Neuronal stem cell (in vitro differentiated cells): Measurements from ENCODE around the gene BCAS3.

ENCODE experiments used
- DNase-seq: peaks from one replicate; pipeline ENCODE4 v3.0.0-alpha.2; 2013; ENCODE audit warnings: low spot score
- H2AFZ ChIP-seq: one replicate; pipeline ENCODE4 v1.6.1; 2013; ENCODE audit warnings: mild to moderate bottlenecking, low read length, inconsistent platforms
- H2AK5ac ChIP-seq: 2 replicates; pipeline ENCODE4 v1.6.1; 2013; ENCODE audit warnings: low read depth, mild to moderate bottlenecking, inconsistent platforms, low read length, moderate library complexity, mixed read lengths
- H2BK120ac ChIP-seq: 2 replicates; pipeline ENCODE4 v1.6.1; 2013; ENCODE audit warnings: low read depth, mild to moderate bottlenecking, inconsistent platforms, low read length, moderate library complexity, mixed read lengths
- H2BK12ac ChIP-seq: one replicate; pipeline ENCODE4 v1.6.1; 2013; ENCODE audit warnings: low read length, inconsistent platforms
- H2BK15ac ChIP-seq: 2 replicates; pipeline ENCODE4 v1.6.1; 2013; ENCODE audit warnings: mild to moderate bottlenecking, low read length, inconsistent platforms, mixed read lengths
- H2BK5ac ChIP-seq: one replicate; pipeline ENCODE4 v1.6.1; 2013; ENCODE audit warnings: inconsistent platforms, mild to moderate bottlenecking, low read length, moderate library complexity
- H3K14ac ChIP-seq: one replicate; pipeline ENCODE4 v1.6.1; 2013; ENCODE audit warnings: low read length, inconsistent platforms
- H3K18ac ChIP-seq: 2 replicates; pipeline ENCODE4 v1.6.1; 2013; ENCODE audit warnings: low read length, inconsistent platforms
- H3K23ac ChIP-seq: 2 replicates; pipeline ENCODE4 v1.6.1; 2013; ENCODE audit warnings: low read depth, mild to moderate bottlenecking, mixed read lengths, low read length, inconsistent platforms; ENCODE audit not compliant: poor library complexity
- H3K27ac ChIP-seq: replicated peaks from 3 replicates; pipeline ENCODE4 v1.5.1; 2013; ENCODE audit warnings: low read length, inconsistent platforms
- H3K27me3 ChIP-seq, 3 experiments: 2 replicates each; pipeline ENCODE4 v1.6.1; 2013; ENCODE audit warnings: low read length in 3 of 3, mild to moderate bottlenecking in 2 of 3, inconsistent platforms in 1 of 3, low read depth in 1 of 3, mixed read lengths in 1 of 3, moderate library complexity in 1 of 3; ENCODE audit not compliant: control insufficient read depth in 3 of 3, insufficient read depth in 3 of 3
- H3K36me3 ChIP-seq, 2 donors: replicated peaks in 1 of 2; 2 replicates each; pipeline ENCODE4 v1.6.1; 2013; ENCODE audit warnings: low read length in 2 of 2; ENCODE audit not compliant: control insufficient read depth in 2 of 2, insufficient read depth in 2 of 2
- H3K4ac ChIP-seq: 2 replicates; pipeline ENCODE4 v1.6.1; 2013; ENCODE audit warnings: inconsistent platforms, mild to moderate bottlenecking, low read length, moderate library complexity
- H3K4me1 ChIP-seq, 2 donors: 1 replicate in 1 of 2; 2 replicates in 1 of 2; pipeline ENCODE4 v1.6.1; 2013; ENCODE audit warnings: low read length in 2 of 2, low read depth in 1 of 2; ENCODE audit not compliant: control insufficient read depth in 2 of 2, insufficient read depth in 1 of 2
- H3K4me2 ChIP-seq: one replicate; pipeline ENCODE4 v1.6.1; 2013; ENCODE audit warnings: mild to moderate bottlenecking, low read length, inconsistent platforms; ENCODE audit not compliant: insufficient read depth, poor library complexity, severe bottlenecking
- H3K4me3 ChIP-seq, 2 donors: 2 replicates each; pipeline ENCODE4 v1.5.1; 2013; ENCODE audit warnings: low read length in 2 of 2, mild to moderate bottlenecking in 2 of 2, inconsistent platforms in 1 of 2, moderate library complexity in 1 of 2
- H3K79me1 ChIP-seq: one replicate; pipeline ENCODE4 v1.6.1; 2013; ENCODE audit warnings: low read depth, mild to moderate bottlenecking, inconsistent platforms, low read length, moderate library complexity
- H3K9ac ChIP-seq: one replicate; pipeline ENCODE4 v1.6.1; 2013; ENCODE audit warnings: mild to moderate bottlenecking, low read depth, low read length, inconsistent platforms; ENCODE audit not compliant: poor library complexity
- H3K9me3 ChIP-seq, 2 donors: replicated peaks in 1 of 2; 2 replicates each; pipeline versions ENCODE3 to v1.6.1; 2013; ENCODE audit warnings: low read length in 2 of 2, mild to moderate bottlenecking in 2 of 2, inconsistent platforms in 1 of 2, low read depth in 1 of 2, mixed read lengths in 1 of 2, moderate library complexity in 1 of 2; ENCODE audit not compliant: control insufficient read depth in 2 of 2, insufficient read depth in 1 of 2
- H4K8ac ChIP-seq: one replicate; pipeline ENCODE4 v1.6.1; 2013; ENCODE audit warnings: low read depth, mild to moderate bottlenecking, inconsistent platforms, low read length, moderate library complexity
- H4K91ac ChIP-seq: one replicate; pipeline ENCODE4 v1.6.1; 2013; ENCODE audit warnings: low read length, low read depth, mild to moderate bottlenecking, inconsistent platforms; ENCODE audit not compliant: poor library complexity
- WGBS, 2 donors: extraction: QIAGEN DNeasy Blood & Tissue Kit; methylation state at CpG; one replicate each; pipeline ENCODE4 v1.1.7; 2013; ENCODE audit warnings: missing lambda C conversion rate in 2 of 2, mixed read lengths in 1 of 2; ENCODE audit not compliant: insufficient read length in 2 of 2, insufficient replicate concordance in 1 of 2; ENCODE audit errors: extremely low coverage in 2 of 2; 5-methylcytosine and 5-hydroxymethylcytosine counted together

Gene BCAS3

GRCh38 chr17:61214753-61215152 lies 537.1 kb downstream of the BCAS3 start:
- no peaks in the 10 kb centered on the region for H3K79me1 ChIP-seq
- no peak overlapping the region for H3K18ac ChIP-seq
- no peak overlapping the region for H3K4me3 ChIP-seq
- no peak overlapping the region for H2BK15ac ChIP-seq
- H3K9me3 ChIP-seq = peaks cover 0 to 2% of the 10 kb centered on the region in 2 donors
- H3K23ac ChIP-seq = no peak overlapping the region
- H3K4me1 ChIP-seq = peaks cover 11 to 19% of the 10 kb centered on the region in 2 donors
- H2BK12ac ChIP-seq = no peak overlapping the region
- H3K4ac ChIP-seq = no peak overlapping the region
- H2BK5ac ChIP-seq = no peak overlapping the region
- no peak overlapping the region for H4K91ac ChIP-seq
- no peak for DNase-seq
- H4K8ac ChIP-seq = no peak overlapping the region
- no peak overlapping the region for H2AK5ac ChIP-seq
- no peaks in the 10 kb centered on the region for H3K36me3 ChIP-seq
- no peak overlapping the region for H3K27ac ChIP-seq
- H3K27me3 ChIP-seq = no peaks in the 10 kb centered on the region
- H2BK120ac ChIP-seq = no peak overlapping the region
- no peak overlapping the region for H2AFZ ChIP-seq
- no peak overlapping the region for H3K9ac ChIP-seq
- H3K4me2 ChIP-seq = no peak overlapping the region
- no peak overlapping the region for H3K14ac ChIP-seq

DNA sequence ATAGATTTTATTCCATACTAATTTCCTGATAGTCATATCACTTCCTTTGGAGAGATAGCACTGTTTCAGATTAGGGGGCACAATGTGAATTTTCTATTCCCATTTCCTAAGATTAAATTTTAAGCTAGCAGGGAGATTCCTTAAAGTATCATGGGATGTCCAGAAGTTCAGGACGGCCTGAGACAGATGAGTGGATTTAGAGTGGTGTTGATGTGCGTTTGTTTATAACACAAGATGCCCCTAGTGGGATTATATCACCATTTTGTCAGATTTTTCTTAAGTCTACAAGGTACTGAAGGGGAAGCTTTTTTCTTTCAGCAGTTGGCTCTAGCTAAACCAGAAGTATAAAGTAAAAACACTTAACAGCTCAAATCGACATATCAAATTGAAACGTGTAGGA lies 538.4 kb downstream of the BCAS3 start:
- WGBS, 2 donors = no CpG with 5 or more reads among the region's 4 CpGs

GRCh38 chr17:61217878-61218437 lies 540.3 kb downstream of the BCAS3 start:
- H2BK15ac ChIP-seq = no peak overlapping the region
- no peak overlapping the region for H3K4me2 ChIP-seq
- H3K4me1 ChIP-seq = peaks cover 0 to 2% of the 10 kb centered on the region in 2 donors
- no peaks in the 10 kb centered on the region for H3K9me3 ChIP-seq
- H3K23ac ChIP-seq = no peak overlapping the region
- no peak for DNase-seq
- no peak overlapping the region for H4K91ac ChIP-seq
- H3K27ac ChIP-seq = no peak overlapping the region
- no peak overlapping the region for H2BK12ac ChIP-seq
- H3K79me1 ChIP-seq = no peaks in the 10 kb centered on the region
- H3K27me3 ChIP-seq = no peaks in the 10 kb centered on the region
- no peak overlapping the region for H3K14ac ChIP-seq
- H3K18ac ChIP-seq = no peak overlapping the region
- no peak overlapping the region for H2AFZ ChIP-seq
- no peak overlapping the region for H3K9ac ChIP-seq
- WGBS, 2 donors = no CpG with 5 or more reads among the region's 4 CpGs
- H3K4ac ChIP-seq = no peak overlapping the region
- no peak overlapping the region for H4K8ac ChIP-seq
- H2AK5ac ChIP-seq = no peak overlapping the region
- H2BK5ac ChIP-seq = no peak overlapping the region
- no peaks in the 10 kb centered on the region for H3K36me3 ChIP-seq
- H2BK120ac ChIP-seq = no peak overlapping the region
- no peak overlapping the region for H3K4me3 ChIP-seq

More for the DNA sequence above, 538.4 kb downstream of the BCAS3 start:
- no peak overlapping the region for H2BK5ac ChIP-seq
- no peak for DNase-seq
- no peak overlapping the region for H2BK12ac ChIP-seq
- no peak overlapping the region for H3K18ac ChIP-seq
- no peaks in the 10 kb centered on the region for H3K36me3 ChIP-seq
- H3K4ac ChIP-seq = no peak overlapping the region
- H3K9me3 ChIP-seq = peaks cover 0 to 2% of the 10 kb centered on the region in 2 donors
- H3K27ac ChIP-seq = no peak overlapping the region
- no peak overlapping the region for H3K14ac ChIP-seq
- H2AK5ac ChIP-seq = no peak overlapping the region
- H4K8ac ChIP-seq = no peak overlapping the region
- H3K9ac ChIP-seq = no peak overlapping the region
- no peaks in the 10 kb centered on the region for H3K27me3 ChIP-seq
- no peak overlapping the region for H2AFZ ChIP-seq
- H3K4me2 ChIP-seq = no peak overlapping the region
- no peak overlapping the region for H3K23ac ChIP-seq
- no peak overlapping the region for H4K91ac ChIP-seq
- H2BK120ac ChIP-seq = no peak overlapping the region
- H3K4me1 ChIP-seq = peaks cover 3 to 6% of the 10 kb centered on the region in 2 donors
- H3K79me1 ChIP-seq = no peaks in the 10 kb centered on the region
- H2BK15ac ChIP-seq = no peak overlapping the region
- H3K4me3 ChIP-seq = no peak overlapping the region

DNA sequence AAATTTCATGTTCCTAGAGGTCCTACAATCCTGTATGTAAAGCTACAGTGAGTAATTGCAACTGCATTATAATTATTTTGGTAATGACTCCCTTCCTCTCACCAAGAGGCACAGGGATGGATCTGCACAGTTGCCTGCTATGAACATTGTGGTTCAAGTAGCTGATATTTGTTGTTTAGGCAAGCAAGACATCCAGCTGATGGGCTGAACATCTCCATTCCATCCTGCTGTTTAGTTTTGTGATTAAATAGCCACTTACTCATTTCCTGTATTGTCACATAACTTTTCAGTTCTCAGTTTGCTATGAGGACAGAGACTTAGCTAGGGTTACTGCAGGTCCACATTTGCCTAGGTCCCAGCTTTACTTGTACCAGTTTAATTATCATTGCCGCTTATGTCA lies 540.8 kb downstream of the BCAS3 start:
- Histone ChIP-seq H3K27me3 (no peaks in the 10 kb centered on the region), H3K9ac (no peak overlapping the region), H3K23ac (no peak overlapping the region), H2BK12ac (no peak overlapping the region), H3K36me3 (no peaks in the 10 kb centered on the region), H3K4me2 (no peak overlapping the region), H3K79me1 (no peaks in the 10 kb centered on the region), H2BK15ac (no peak overlapping the region), H2AFZ (no peak overlapping the region), H4K91ac (no peak overlapping the region), H2BK120ac (no peak overlapping the region), H4K8ac (no peak overlapping the region), H2AK5ac (no peak overlapping the region), H3K14ac (no peak overlapping the region), H3K27ac (no peak overlapping the region), H3K9me3 (no peaks in the 10 kb centered on the region), H3K4me3 (no peak overlapping the region), H2BK5ac (no peak overlapping the region), H3K4me1 (peaks cover 0 to 2% of the 10 kb centered on the region in 2 donors), H3K18ac (no peak overlapping the region), H3K4ac (no peak overlapping the region)
- no CpG with 5 or more reads among the region's 1 CpG for WGBS, 2 donors
- DNase-seq = no peak
